Urinary bladder (tissue), 4 donors: Measurements from ENCODE around the gene CYP27B1. TPM values are rescaled to one million over a fixed set of nuclear protein-coding genes. Genes with fewer than 3 reads are reported as not detected.
"Not testable (repeated sequence)": the region's sequence is repeated elsewhere in the genome, so short reads cannot be mapped to it uniquely, and the experiment has no call there.

Source experiments
- DNase-seq: peaks from one replicate; pipeline ENCODE4 v3.0.0-alpha.2; 2015; ENCODE audit errors: extremely low spot score
- H3K27ac ChIP-seq: one replicate; pipeline ENCODE4 v1.5.1; 2013; ENCODE audit warnings: low read depth, mild to moderate bottlenecking, moderate library complexity
- H3K36me3 ChIP-seq: one replicate; pipeline ENCODE4 v1.6.1; 2013; ENCODE audit warnings: mild to moderate bottlenecking, moderate library complexity; ENCODE audit not compliant: insufficient read depth
- H3K4me1 ChIP-seq: one replicate; pipeline ENCODE4 v1.6.1; 2013; ENCODE audit warnings: mild to moderate bottlenecking, moderate library complexity; ENCODE audit not compliant: insufficient read depth
- H3K4me3 ChIP-seq: one replicate; pipeline ENCODE4 v1.5.1; 2013; ENCODE audit warnings: low read depth, low read length
- WGBS: extraction: QIAGEN DNeasy Blood & Tissue Kit; methylation state at CpG from one replicate; pipeline ENCODE4 v1.1.7; 2013; 5-methylcytosine and 5-hydroxymethylcytosine counted together
- polyA plus RNA-seq: library from polyadenylated mRNA; stranded (reverse); fragments of 200-250 nt; gene quantifications from one replicate; pipeline ENCODE4 v1.2.3, GENCODE V29; 2013
- small RNA-seq: library from RNA; depleted of rRNA; stranded (forward); fragments of <200 nt; gene quantifications from one replicate; pipeline ENCODE3, GENCODE V24; 2014
- total RNA-seq: library from RNA; depleted of rRNA; stranded (reverse); fragments of >200 nt; gene quantifications from one replicate; pipeline ENCODE4 v1.2.3, GENCODE V29; 2014
- donor health status: healthy with polysubstance abuse.
- donor health status: healthy.

Gene CYP27B1
- total and polyA plus RNA-seq, 2 donors: 0.16 to 0.57 TPM

- no peak overlapping the region for H3K27ac ChIP-seq
- DNase-seq: no peak
- 96% methylated on average over 15 of the region's 15 CpGs for WGBS
- no peak overlapping the region for H3K4me3 ChIP-seq
- no peaks in the 10 kb centered on the region for H3K4me1 ChIP-seq
- peaks cover 7% of the 10 kb centered on the region for H3K36me3 ChIP-seq
These were observed 48.0 kb downstream of the CYP27B1 start for GRCh38 chr12:57718641-57719528.

GRCh38 chr12:57717846-57718640 lies 48.8 kb downstream of the CYP27B1 start:
- H3K4me1 ChIP-seq: no peaks in the 10 kb centered on the region
- no peak overlapping the region for H3K27ac ChIP-seq
- no peak for DNase-seq
- peaks cover 7% of the 10 kb centered on the region for H3K36me3 ChIP-seq
- WGBS: 96% methylated on average over 22 of the region's 22 CpGs
- no peak overlapping the region for H3K4me3 ChIP-seq

GRCh38 chr12:57717131-57717530 lies 49.7 kb downstream of the CYP27B1 start:
- Histone ChIP-seq H3K4me3 (no peak overlapping the region), H3K4me1 (no peaks in the 10 kb centered on the region), H3K27ac (no peak overlapping the region), H3K36me3 (peaks cover 7% of the 10 kb centered on the region)
- WGBS: 95% methylated on average over 5 of the region's 5 CpGs
- DNase-seq: no peak

GRCh38 chr12:57716305-57716704 lies 50.6 kb downstream of the CYP27B1 start:
- Histone ChIP-seq H3K4me3 (no peak overlapping the region), H3K36me3 (peaks cover 7% of the 10 kb centered on the region), H3K4me1 (no peaks in the 10 kb centered on the region), H3K27ac (no peak overlapping the region)
- 92% methylated on average over 4 of the region's 4 CpGs for WGBS
- DNase-seq: no peak

GRCh38 chr12:57715786-57716185 lies 51.1 kb downstream of the CYP27B1 start:
- 92% methylated on average over 12 of the region's 12 CpGs for WGBS
- Histone ChIP-seq H3K4me3 (no peak overlapping the region), H3K4me1 (no peaks in the 10 kb centered on the region), H3K27ac (no peak overlapping the region), H3K36me3 (peaks cover 7% of the 10 kb centered on the region)
- no peak for DNase-seq

GRCh38 chr12:57715036-57715748 lies 51.7 kb downstream of the CYP27B1 start:
- DNase-seq, H3K4me1 ChIP-seq, H3K4me3 ChIP-seq, H3K27ac ChIP-seq, H3K36me3 ChIP-seq: not testable (repeated sequence)
- WGBS: 96% methylated on average over 6 of the region's 6 CpGs

GRCh38 chr12:57713209-57713608 lies 53.7 kb downstream of the CYP27B1 start:
- Histone ChIP-seq H3K27ac (no peak overlapping the region), H3K4me1 (no peaks in the 10 kb centered on the region), H3K36me3 (peaks cover 3% of the 10 kb centered on the region), H3K4me3 (no peak overlapping the region)
- no peak for DNase-seq
- WGBS: 81% methylated on average over 5 of the region's 5 CpGs

GRCh38 chr12:57712701-57713100 lies 54.2 kb downstream of the CYP27B1 start:
- no peaks in the 10 kb centered on the region for H3K4me1 ChIP-seq
- H3K27ac ChIP-seq: no peak overlapping the region
- WGBS: 91% methylated on average over 3 of the region's 3 CpGs
- peaks cover 3% of the 10 kb centered on the region for H3K36me3 ChIP-seq
- no peak overlapping the region for H3K4me3 ChIP-seq
- no peak for DNase-seq

Small RNAs within 50 kb of the gene (small RNA-seq; reads per million reads assigned to genes)
- not detected for gene RNU6-1083P

Other genes starting within 250 kb of the CYP27B1 start
- gene DDIT3, start 246.6 kb downstream of the CYP27B1 start, total RNA-seq: 15.4 TPM
- gene DDIT3, start 246.6 kb downstream of the CYP27B1 start, polyA plus RNA-seq: 58.0 TPM
- gene MBD6, start 244.3 kb downstream of the CYP27B1 start, total RNA-seq: 9.6 TPM
- 31.1 TPM for gene MBD6, start 244.3 kb downstream of the CYP27B1 start, polyA plus RNA-seq
- gene DCTN2, start 219.9 kb downstream of the CYP27B1 start, total RNA-seq: 70.8 TPM
- gene DCTN2, start 219.9 kb downstream of the CYP27B1 start, polyA plus RNA-seq: 195 TPM
- gene KIF5A, start 217.0 kb downstream of the CYP27B1 start, total RNA-seq: 1.5 TPM
- 1.3 TPM for gene KIF5A, start 217.0 kb downstream of the CYP27B1 start, polyA plus RNA-seq
- 9.5 TPM for gene PIP4K2C, start 175.9 kb downstream of the CYP27B1 start, total RNA-seq
- gene PIP4K2C, start 175.9 kb downstream of the CYP27B1 start, polyA plus RNA-seq: 26.8 TPM
- gene DTX3, start 162.3 kb downstream of the CYP27B1 start, total RNA-seq: 29.8 TPM
- 64.3 TPM for gene DTX3, start 162.3 kb downstream of the CYP27B1 start, polyA plus RNA-seq
- 64.1 TPM for gene ARHGEF25, start 155.6 kb downstream of the CYP27B1 start, total RNA-seq
- 158 TPM for gene ARHGEF25, start 155.6 kb downstream of the CYP27B1 start, polyA plus RNA-seq
- gene B4GALNT1, start 133.9 kb downstream of the CYP27B1 start, total RNA-seq: 3.6 TPM
- 2.7 TPM for gene B4GALNT1, start 133.9 kb downstream of the CYP27B1 start, polyA plus RNA-seq
- gene OS9, start 72.9 kb downstream of the CYP27B1 start, total RNA-seq: 137 TPM
- 257 TPM for gene OS9, start 72.9 kb downstream of the CYP27B1 start, polyA plus RNA-seq
- gene AGAP2, start 28.3 kb downstream of the CYP27B1 start, total RNA-seq: 1.4 TPM
- 1.8 TPM for gene AGAP2, start 28.3 kb downstream of the CYP27B1 start, polyA plus RNA-seq
- gene TSPAN31, start 22.0 kb downstream of the CYP27B1 start, total RNA-seq: 42.1 TPM
- gene TSPAN31, start 22.0 kb downstream of the CYP27B1 start, polyA plus RNA-seq: 48.6 TPM
- 71.7 TPM for gene CDK4, start 14.8 kb downstream of the CYP27B1 start, total RNA-seq
- 89.9 TPM for gene CDK4, start 14.8 kb downstream of the CYP27B1 start, polyA plus RNA-seq
- 4.0 TPM for gene MARCHF9, start 12.0 kb downstream of the CYP27B1 start, total RNA-seq
- 12.2 TPM for gene MARCHF9, start 12.0 kb downstream of the CYP27B1 start, polyA plus RNA-seq
- 4.9 TPM for gene METTL1, start 5.0 kb upstream of the CYP27B1 start, total RNA-seq
- 16.1 TPM for gene METTL1, start 5.0 kb upstream of the CYP27B1 start, polyA plus RNA-seq
- 11.9 TPM for gene EEF1AKMT3, start 5.5 kb upstream of the CYP27B1 start, total RNA-seq
- 9.7 TPM for gene EEF1AKMT3, start 5.5 kb upstream of the CYP27B1 start, polyA plus RNA-seq
- gene TSFM, start 15.7 kb upstream of the CYP27B1 start, total RNA-seq: 15.9 TPM
- gene TSFM, start 15.7 kb upstream of the CYP27B1 start, polyA plus RNA-seq: 36.3 TPM
- gene AVIL, start 51.7 kb upstream of the CYP27B1 start, total RNA-seq: 6.1 TPM
- gene AVIL, start 51.7 kb upstream of the CYP27B1 start, polyA plus RNA-seq: 2.7 TPM
- gene CTDSP2, start 79.7 kb upstream of the CYP27B1 start, total RNA-seq: 80.2 TPM
- gene CTDSP2, start 79.7 kb upstream of the CYP27B1 start, polyA plus RNA-seq: 145 TPM
- gene ATP23, start 174.5 kb upstream of the CYP27B1 start, total RNA-seq: 8.8 TPM
- gene ATP23, start 174.5 kb upstream of the CYP27B1 start, polyA plus RNA-seq: 16.1 TPM